AG04450 (cell line): ENCODE results near the gene DMD. TPM values are rescaled to one million over a fixed set of nuclear protein-coding genes. Genes with fewer than 3 reads are reported as not detected.

Experiments
- CTCF ChIA-PET: fragments of 300-600, 350-600 bp; formaldehyde crosslinking; extraction: SDS; loops from one replicate; lab custom pipeline; 2022; ENCODE audit warnings: antibody characterized with exemption, inconsistent platforms; lab: Charles Lee
- POLR2A ChIA-PET: fragments of 350-600 bp; formaldehyde crosslinking; extraction: SDS; loops from one replicate; lab custom pipeline; 2021; ENCODE audit warnings: antibody characterized with exemption, inconsistent platforms; lab: Yijun Ruan, JAX
- DNase-seq: peaks from one replicate; pipeline ENCODE4 v3.0.0-alpha.2; 2011; ENCODE audit warnings: low read depth, low spot score
- H3K27ac ChIP-seq: one replicate; pipeline ENCODE4 v1.5.1; 2012; ENCODE audit warnings: low read depth, low read length, control low read depth
- H3K27me3 ChIP-seq: one replicate; pipeline ENCODE4 v1.6.0; 2012; ENCODE audit warnings: low read length; ENCODE audit not compliant: control insufficient read depth, insufficient read depth
- H3K4me3 ChIP-seq: 2 replicates; pipeline ENCODE4 v1.5.1; 2011; ENCODE audit warnings: mild to moderate bottlenecking, low read depth, low read length, control low read depth
- H3K9me3 ChIP-seq: 2 replicates; pipeline ENCODE4 v1.5.1; 2012; ENCODE audit warnings: low read length; ENCODE audit not compliant: control insufficient read depth, insufficient read depth
- polyA plus RNA-seq: library from polyadenylated mRNA; depleted of rRNA; stranded (reverse); fragments of >200 nt; gene quantifications from 2 replicates; pipeline ENCODE4 v1.2.3, GENCODE V29; 2011
- TF ChIP-seq, protein P1 (sequence below): IDR thresholded peaks from 2 replicates; pipeline ENCODE4 v1.5.1; 2011; ENCODE audit warnings: low read depth, low read length, control low read depth, inconsistent platforms

DMD gene
- polyA plus RNA-seq, 1 experiment = 7.6 TPM

GRCh38 chrX:31258166-31258565 lies 1953.2 kb downstream of the DMD start:
- DNase-seq = no peak
- CTCF ChIA-PET = no interaction called here
- TF ChIP-seq, protein P1, sequence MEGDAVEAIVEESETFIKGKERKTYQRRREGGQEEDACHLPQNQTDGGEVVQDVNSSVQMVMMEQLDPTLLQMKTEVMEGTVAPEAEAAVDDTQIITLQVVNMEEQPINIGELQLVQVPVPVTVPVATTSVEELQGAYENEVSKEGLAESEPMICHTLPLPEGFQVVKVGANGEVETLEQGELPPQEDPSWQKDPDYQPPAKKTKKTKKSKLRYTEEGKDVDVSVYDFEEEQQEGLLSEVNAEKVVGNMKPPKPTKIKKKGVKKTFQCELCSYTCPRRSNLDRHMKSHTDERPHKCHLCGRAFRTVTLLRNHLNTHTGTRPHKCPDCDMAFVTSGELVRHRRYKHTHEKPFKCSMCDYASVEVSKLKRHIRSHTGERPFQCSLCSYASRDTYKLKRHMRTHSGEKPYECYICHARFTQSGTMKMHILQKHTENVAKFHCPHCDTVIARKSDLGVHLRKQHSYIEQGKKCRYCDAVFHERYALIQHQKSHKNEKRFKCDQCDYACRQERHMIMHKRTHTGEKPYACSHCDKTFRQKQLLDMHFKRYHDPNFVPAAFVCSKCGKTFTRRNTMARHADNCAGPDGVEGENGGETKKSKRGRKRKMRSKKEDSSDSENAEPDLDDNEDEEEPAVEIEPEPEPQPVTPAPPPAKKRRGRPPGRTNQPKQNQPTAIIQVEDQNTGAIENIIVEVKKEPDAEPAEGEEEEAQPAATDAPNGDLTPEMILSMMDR = no peak
- Histone ChIP-seq H3K27ac (no peak overlapping the region), H3K27me3 (no peaks in the 10 kb centered on the region), H3K9me3 (no peaks in the 10 kb centered on the region), H3K4me3 (no peak overlapping the region)
- POLR2A ChIA-PET = no interaction called here

GRCh38 chrX:31255310-31256033 lies 1955.9 kb downstream of the DMD start:
- CTCF ChIA-PET = no interaction called here
- H3K27ac ChIP-seq = no peak overlapping the region
- H3K27me3 ChIP-seq = no peaks in the 10 kb centered on the region
- no peak overlapping the region for H3K4me3 ChIP-seq
- TF ChIP-seq, protein P1 = no peak
- no peak for DNase-seq
- POLR2A ChIA-PET = no interaction called here
- H3K9me3 ChIP-seq = no peaks in the 10 kb centered on the region

DNA sequence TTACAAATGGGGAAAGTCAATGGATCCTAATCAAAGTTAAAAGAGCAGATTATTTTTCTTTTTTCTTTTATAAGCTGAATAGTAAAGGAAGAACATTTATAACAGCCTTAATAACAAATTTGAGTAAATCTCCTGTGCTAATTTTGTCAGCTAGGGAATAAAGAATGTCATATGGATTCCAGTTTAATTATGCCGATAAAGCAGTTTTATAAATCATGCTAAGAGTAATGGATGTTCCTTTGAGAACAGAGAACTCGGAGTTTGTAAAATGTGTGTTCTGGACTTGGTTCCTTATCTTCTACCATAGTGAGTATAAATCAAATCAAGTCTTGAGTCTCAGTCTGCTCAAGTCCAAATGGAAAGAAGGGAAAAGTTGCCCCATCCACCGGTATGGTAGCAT lies 1959.2 kb downstream of the DMD start:
- CTCF ChIA-PET = interaction anchor here (1.3 kb wide), 1 partner anchor 14 kb away, joined by 3 read pairs; no protein-coding TSS in a partner anchor
- Histone ChIP-seq H3K27ac (no peak overlapping the region), H3K4me3 (no peak overlapping the region), H3K9me3 (no peaks in the 10 kb centered on the region), H3K27me3 (no peaks in the 10 kb centered on the region)
- POLR2A ChIA-PET = no interaction called here
- no peak for DNase-seq
- TF ChIP-seq, protein P1 = no peak

DNA sequence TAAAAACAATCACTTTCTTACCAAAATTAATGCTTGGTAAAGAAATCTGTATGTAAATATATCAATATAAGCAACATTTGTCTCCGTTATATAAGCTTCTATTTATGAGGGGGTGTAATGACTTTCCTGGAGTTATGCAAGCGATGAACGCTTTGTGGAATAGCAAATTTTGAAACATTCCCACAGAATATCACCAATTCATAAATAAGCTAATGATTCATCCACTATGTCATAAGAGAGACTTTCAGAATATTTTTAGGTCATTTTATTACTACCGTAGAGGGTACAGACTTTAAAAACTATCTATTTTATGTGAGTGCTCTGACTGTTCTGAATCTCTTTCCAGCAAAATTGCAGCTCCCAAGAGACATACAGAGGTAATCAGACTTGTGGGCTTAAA lies 1960.0 kb downstream of the DMD start:
- Histone ChIP-seq H3K9me3 (no peaks in the 10 kb centered on the region), H3K27ac (no peak overlapping the region), H3K4me3 (no peak overlapping the region), H3K27me3 (no peaks in the 10 kb centered on the region)
- no peak for DNase-seq
- TF ChIP-seq, protein P1 = no peak
- ChIA-PET CTCF (interaction anchor here (1.3 kb wide), 1 partner anchor 15 kb away, joined by 3 read pairs; no protein-coding TSS in a partner anchor), POLR2A (no interaction called here)

DNA sequence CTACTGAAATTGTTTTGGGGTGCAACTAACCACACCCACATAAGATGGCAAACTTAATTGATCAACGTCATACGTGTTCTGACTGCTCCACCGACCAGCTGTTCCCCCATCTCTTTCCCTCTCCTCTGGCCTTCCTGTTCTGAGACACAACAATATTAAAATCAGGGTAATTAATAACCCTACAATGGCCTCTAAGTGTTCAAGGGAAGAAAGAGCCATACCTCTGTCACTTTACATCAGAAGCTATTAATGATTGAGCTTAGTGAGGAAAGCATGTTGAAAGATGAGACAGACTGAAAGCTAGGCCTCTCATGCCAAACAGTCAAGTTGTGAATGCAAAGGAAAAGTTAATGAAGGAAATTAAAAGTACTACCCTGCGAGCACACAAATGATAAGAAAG lies 1965.6 kb downstream of the DMD start:
- Histone ChIP-seq H3K4me3 (no peak overlapping the region), H3K27me3 (no peaks in the 10 kb centered on the region), H3K9me3 (no peaks in the 10 kb centered on the region), H3K27ac (no peak overlapping the region)
- ChIA-PET CTCF (interaction anchor here (0.5 kb wide), 1 partner anchor 16 kb away, joined by 3 read pairs; no protein-coding TSS in a partner anchor), POLR2A (no interaction called here)
- no peak for DNase-seq
- TF ChIP-seq, protein P1 = no peak
